Measurements from ENCODE around the gene COTL1.
A peak's percentile ranks its signal among the peaks of the same experiment; 100 is the strongest.

The COTL1 gene

DNA sequence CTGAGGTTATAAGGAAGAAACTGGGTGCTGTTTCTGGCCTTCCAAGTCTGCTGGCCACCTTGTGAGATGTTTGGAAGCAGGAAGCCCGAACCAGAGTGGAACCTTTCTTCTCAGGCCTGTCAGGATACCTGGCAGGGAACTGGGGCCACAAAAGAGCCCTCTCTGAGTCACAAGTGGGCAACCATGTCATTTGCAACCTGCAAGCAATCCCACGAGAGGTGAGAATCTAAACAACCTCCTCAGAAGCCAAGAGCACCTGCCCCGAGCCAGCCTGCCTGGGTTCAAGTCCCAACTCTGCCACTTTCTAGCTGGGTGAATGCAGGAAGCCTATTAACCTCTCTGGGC is 3.3 kb downstream of the COTL1 start:
- peaks cover 14% of the 10 kb centered on the region for H3K27me3 ChIP-seq
- peaks cover 3% of the 10 kb centered on the region; the same call in 1 of the 2 replicates for H3K4me1 ChIP-seq
- TF ChIP-seq, protein P1, sequence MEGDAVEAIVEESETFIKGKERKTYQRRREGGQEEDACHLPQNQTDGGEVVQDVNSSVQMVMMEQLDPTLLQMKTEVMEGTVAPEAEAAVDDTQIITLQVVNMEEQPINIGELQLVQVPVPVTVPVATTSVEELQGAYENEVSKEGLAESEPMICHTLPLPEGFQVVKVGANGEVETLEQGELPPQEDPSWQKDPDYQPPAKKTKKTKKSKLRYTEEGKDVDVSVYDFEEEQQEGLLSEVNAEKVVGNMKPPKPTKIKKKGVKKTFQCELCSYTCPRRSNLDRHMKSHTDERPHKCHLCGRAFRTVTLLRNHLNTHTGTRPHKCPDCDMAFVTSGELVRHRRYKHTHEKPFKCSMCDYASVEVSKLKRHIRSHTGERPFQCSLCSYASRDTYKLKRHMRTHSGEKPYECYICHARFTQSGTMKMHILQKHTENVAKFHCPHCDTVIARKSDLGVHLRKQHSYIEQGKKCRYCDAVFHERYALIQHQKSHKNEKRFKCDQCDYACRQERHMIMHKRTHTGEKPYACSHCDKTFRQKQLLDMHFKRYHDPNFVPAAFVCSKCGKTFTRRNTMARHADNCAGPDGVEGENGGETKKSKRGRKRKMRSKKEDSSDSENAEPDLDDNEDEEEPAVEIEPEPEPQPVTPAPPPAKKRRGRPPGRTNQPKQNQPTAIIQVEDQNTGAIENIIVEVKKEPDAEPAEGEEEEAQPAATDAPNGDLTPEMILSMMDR (IDR thresholded peaks at IDR 0.05; ENCODE audit: low read depth, low read length), result no peak
- H3K9me3 ChIP-seq, result no peaks in the 10 kb centered on the region
- H3K4me3 ChIP-seq (ENCODE audit: low read depth, low read length), result no peak overlapping the region
- no peak for DNase-seq
- H3K36me3 ChIP-seq, result no peaks in the 10 kb centered on the region

DNA sequence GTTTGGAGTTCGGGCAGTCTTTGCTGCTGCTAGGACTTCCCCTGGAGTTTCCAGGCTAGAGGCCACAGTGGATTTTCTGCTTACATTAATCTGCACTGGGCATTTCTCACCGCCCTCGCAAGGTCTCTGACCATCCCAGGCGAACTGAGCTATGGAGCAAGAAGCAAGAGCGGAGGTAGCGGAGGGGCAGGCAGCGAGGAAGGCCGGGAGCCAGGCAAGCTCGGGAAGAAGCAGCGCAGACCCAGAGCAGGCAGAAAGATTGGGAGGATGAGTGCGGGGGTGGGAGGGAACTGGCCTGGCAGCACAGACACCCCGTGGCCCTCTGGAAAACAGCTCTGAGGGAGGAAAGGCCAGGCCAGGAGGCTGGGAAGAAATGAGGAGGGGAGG is 3.8 kb downstream of the COTL1 start:
- Histone ChIP-seq H3K4me1 (peaks cover 3% of the 10 kb centered on the region; the same call in 1 of the 2 replicates), H3K9me3 (no peaks in the 10 kb centered on the region), H3K27me3 (peaks cover 14% of the 10 kb centered on the region), H3K36me3 (no peaks in the 10 kb centered on the region), H3K4me3 (ENCODE audit: low read depth, low read length) (no peak overlapping the region)
- TF ChIP-seq, protein P1 (IDR thresholded peaks at IDR 0.05; ENCODE audit: low read depth, low read length), result no peak
- peak; percentile 39 for DNase-seq

GRCh38 chr16:84613408-84614072 is 4.3 kb downstream of the COTL1 start:
- Histone ChIP-seq H3K9me3 (no peaks in the 10 kb centered on the region), H3K27me3 (peaks cover 14% of the 10 kb centered on the region), H3K4me1 (peaks cover 3% of the 10 kb centered on the region; the same call in 1 of the 2 replicates), H3K4me3 (ENCODE audit: low read depth, low read length) (no peak overlapping the region), H3K36me3 (no peaks in the 10 kb centered on the region)
- TF ChIP-seq, protein P1 (IDR thresholded peaks at IDR 0.05; ENCODE audit: low read depth, low read length), result no peak
- no peak for DNase-seq

- no peak overlapping the region for H3K4me3 ChIP-seq (ENCODE audit: low read depth, low read length)
- TF ChIP-seq, protein P1 (IDR thresholded peaks at IDR 0.05; ENCODE audit: low read depth, low read length), result no peak
- H3K4me1 ChIP-seq, result peaks cover 3% of the 10 kb centered on the region; the same call in 1 of the 2 replicates
- peaks cover 13% of the 10 kb centered on the region for H3K27me3 ChIP-seq
- H3K36me3 ChIP-seq, result no peaks in the 10 kb centered on the region
- DNase-seq, result no peak
- no peaks in the 10 kb centered on the region for H3K9me3 ChIP-seq
These were observed 5.2 kb downstream of the COTL1 start for GRCh38 chr16:84612686-84613085.

GRCh38 chr16:84611041-84611440 is 6.8 kb downstream of the COTL1 start:
- Histone ChIP-seq H3K9me3 (no peaks in the 10 kb centered on the region), H3K4me1 (peaks cover 3% of the 10 kb centered on the region; the same call in 1 of the 2 replicates), H3K27me3 (no peaks in the 10 kb centered on the region; the same call in 1 of the 2 replicates), H3K36me3 (no peaks in the 10 kb centered on the region), H3K4me3 (ENCODE audit: low read depth, low read length) (no peak overlapping the region)
- TF ChIP-seq, protein P1 (IDR thresholded peaks at IDR 0.05; ENCODE audit: low read depth, low read length), result no peak
- DNase-seq, result no peak

- Histone ChIP-seq H3K4me1 (peaks cover 3% of the 10 kb centered on the region; the same call in 1 of the 2 replicates), H3K36me3 (no peaks in the 10 kb centered on the region), H3K27me3 (no peaks in the 10 kb centered on the region), H3K4me3 (ENCODE audit: low read depth, low read length) (no peak overlapping the region), H3K9me3 (no peaks in the 10 kb centered on the region)
- no peak for DNase-seq
- TF ChIP-seq, protein P1 (IDR thresholded peaks at IDR 0.05; ENCODE audit: low read depth, low read length), result no peak
These were observed 7.5 kb downstream of the COTL1 start for GRCh38 chr16:84610376-84610775.
